HepG2 (cell line): Measurements from ENCODE around the gene CDSN. TPM values are rescaled to one million over a fixed set of nuclear protein-coding genes. Genes with fewer than 3 reads are reported as not detected.

Experiments used
- ATF7-NPFF ChIP-seq: sonication (generic); formaldehyde crosslinking; IDR thresholded peaks from 2 replicates; pipeline ENCODE4 v1.8.1; 2023; ENCODE audit warnings: mild to moderate bottlenecking, low read depth, missing genetic modification reagents, moderate library complexity
- ISL2 ChIP-seq: sonication (generic); formaldehyde crosslinking; IDR thresholded peaks from 2 replicates; pipeline ENCODE4 v1.5.0; 2020; ENCODE audit warnings: missing genetic modification reagents
- KLF12 ChIP-seq: sonication (generic); formaldehyde crosslinking; IDR thresholded peaks from 2 replicates; pipeline ENCODE4 v1.4.0; 2020; ENCODE audit warnings: missing genetic modification reagents, borderline replicate concordance
- NFE2 ChIP-seq: sonication (generic); formaldehyde crosslinking; IDR thresholded peaks from 2 replicates; pipeline ENCODE4 v1.4.0; 2020; ENCODE audit warnings: missing genetic modification reagents
- NFE2L2 ChIP-seq: fragments of 150-350 bp; IDR thresholded peaks from 2 replicates; pipeline ENCODE4 v1.6.1; 2014; ENCODE audit warnings: low read length
- SNAPC4 ChIP-seq: sonication (generic); formaldehyde crosslinking; IDR thresholded peaks from 2 replicates; pipeline ENCODE4 v1.4.0; 2020; ENCODE audit warnings: mild to moderate bottlenecking, missing genetic modification reagents
- TOPORS ChIP-seq: sonication (generic); formaldehyde crosslinking; IDR thresholded peaks from 2 replicates; pipeline ENCODE4 v1.8.0; 2023; ENCODE audit warnings: mild to moderate bottlenecking, missing genetic modification reagents
- YY1 ChIP-seq: IDR thresholded peaks from 2 replicates; pipeline ENCODE4 v1.6.1; 2011; ENCODE audit warnings: low read length, low read depth, moderate library complexity, mild to moderate bottlenecking; ENCODE audit not compliant: insufficient read depth, insufficient replicate concordance
- ZFP90 ChIP-seq: sonication (generic); formaldehyde crosslinking; IDR thresholded peaks from 2 replicates; pipeline ENCODE4 v1.8.0; 2022; ENCODE audit warnings: missing genetic modification reagents, mild to moderate bottlenecking, inconsistent platforms, borderline replicate concordance
- ZNF30 ChIP-seq: sonication (generic); formaldehyde crosslinking; IDR thresholded peaks from 2 replicates; pipeline ENCODE4 v1.5.0; 2020; ENCODE audit warnings: mild to moderate bottlenecking, missing genetic modification reagents
- ZNF333 ChIP-seq: sonication (generic); formaldehyde crosslinking; IDR thresholded peaks from 2 replicates; pipeline ENCODE4 v1.4.0; 2020; ENCODE audit warnings: mild to moderate bottlenecking, missing genetic modification reagents, borderline replicate concordance
- ZNF570 ChIP-seq: sonication (generic); formaldehyde crosslinking; IDR thresholded peaks from 2 replicates; pipeline ENCODE4 v1.4.0; 2020; ENCODE audit warnings: mild to moderate bottlenecking, missing genetic modification reagents, borderline replicate concordance
- ZNF598 ChIP-seq: sonication (generic); formaldehyde crosslinking; IDR thresholded peaks from 2 replicates; pipeline ENCODE4 v1.5.1; 2020; ENCODE audit warnings: mild to moderate bottlenecking, missing genetic modification reagents, borderline replicate concordance
- polyA plus RNA-seq, 8 experiments: library from polyadenylated mRNA; depleted of rRNA in 3 of 8; stranded (reverse) in 7 of 8; unstranded in 1 of 8; fragments of >200 nt; fragmentation: Illumina TruSeq in 4 of 8; extraction: Trizol in 4 of 8; gene quantifications; 2 replicates each; pipeline versions ENCODE4 v1.2.1 to v1.2.3, GENCODE V29; 2011 to 2016; ENCODE audit warnings: low read depth in 4 of 8, missing spikeins in 1 of 8, mixed read lengths in 1 of 8; ENCODE audit not compliant: insufficient read depth in 1 of 8
- total RNA-seq, 5 experiments: library from RNA; depleted of rRNA; stranded (reverse); fragments of >200 nt; fragmentation: Illumina TruSeq; extraction: Trizol; gene quantifications; 2 replicates each; pipeline ENCODE4 v1.2.3, GENCODE V29; 2016; ENCODE audit warnings: low read depth in 1 of 5

Gene CDSN
- total and polyA plus RNA-seq, 2 of the 13 experiments (the other 11 are each of a cell fraction or from before 2014, with no cell fraction given): not detected

- TF ChIP-seq SNAPC4: no peak
- TF ChIP-seq ZNF30 (CRISPR knock-in tag): no peak
- no peak for TF ChIP-seq KLF12
- TF ChIP-seq TOPORS: no peak
- no peak for TF ChIP-seq ZNF598 (CRISPR knock-in tag)
- TF ChIP-seq YY1: no peak
- no peak for TF ChIP-seq ATF7-NPFF (CRISPR knock-in tag)
- TF ChIP-seq NFE2: no peak
- TF ChIP-seq ZNF333: no peak
- no peak for TF ChIP-seq ZNF570 (CRISPR knock-in tag)
- no peak for TF ChIP-seq NFE2L2
- TF ChIP-seq ISL2 (CRISPR knock-in tag): no peak
- no peak for TF ChIP-seq ZFP90
Observed at GRCh38 chr6:31121131-31121790, 1.0 kb upstream of the CDSN start (continued).
